Activated B cell treated with CpG ODN at 0.5 μM for 24 hours (primary cell): ENCODE results near the gene PCDHA7. TPM values are rescaled to one million over a fixed set of nuclear protein-coding genes. Genes with fewer than 3 reads are reported as not detected.
"Not testable (repeated sequence)": the region's sequence is repeated elsewhere in the genome, so short reads cannot be mapped to it uniquely, and the experiment has no call there.

Experiments
- ATAC-seq: fragments of 200-7000 bp; cut with Tn5 transposase; one replicate; pipeline ENCODE4 v1.10.0; 2021; ENCODE audit warnings: low read depth, mild to moderate bottlenecking, moderate library complexity
- CTCF ChIA-PET: fragments of 350-600 bp; sonication (Branson Sonifier 250); formaldehyde crosslinking; loops from one replicate; lab custom pipeline; 2021; ENCODE audit warnings: antibody characterized with exemption; lab: Charles Lee
- POLR2A ChIA-PET: fragments of 350-600 bp; sonication (Branson Sonifier 250); formaldehyde crosslinking; loops from one replicate; lab custom pipeline; 2021; ENCODE audit warnings: antibody characterized with exemption; lab: Charles Lee
- DNase-seq: peaks from one replicate; pipeline ENCODE4 v3.0.0; 2022
- H3K27ac Mint-ChIP-seq: one replicate; pipeline ENCODE4 v1.8.0; 2020; ENCODE audit warnings: mixed read lengths
- H3K27me3 Mint-ChIP-seq: one replicate; pipeline ENCODE4 v1.8.0; 2021; ENCODE audit warnings: mixed read lengths
- H3K36me3 Mint-ChIP-seq: one replicate; pipeline ENCODE4 v1.8.0; 2021; ENCODE audit warnings: low read depth, mixed read lengths
- H3K4me1 Mint-ChIP-seq: one replicate; pipeline ENCODE4 v1.8.0; 2021; ENCODE audit warnings: mixed read lengths
- H3K4me3 Mint-ChIP-seq: one replicate; pipeline ENCODE4 v1.8.0; 2020; ENCODE audit warnings: mild to moderate bottlenecking, mixed read lengths
- H3K9me3 Mint-ChIP-seq: one replicate; pipeline ENCODE4 v1.8.0; 2020; ENCODE audit warnings: mixed read lengths
- CTCF ChIP-seq: fragments of 200-600 bp; IDR thresholded peaks from one replicate; pipeline ENCODE4 v1.8.0; 2022; ENCODE audit warnings: antibody characterized with exemption, mild to moderate bottlenecking
- intact Hi-C: fragments of 100-400 bp; cut with micrococcal nuclease; formaldehyde crosslinking; loops from one replicate; pipeline ENCODE4 v1.15.1; 2024
- total RNA-seq: library from RNA; stranded (reverse); gene quantifications from 2 replicates; pipeline ENCODE4 v1.2.3, GENCODE V29; 2022

The PCDHA7 gene
- total RNA-seq, 1 donor from 2014 or later = not detected

GRCh38 chr5:140868721-140869554, 34.9 kb downstream of the PCDHA7 start, which contains the start of gene PCDHA11:
TSS of gene PCDHA11 (plus strand) at chr5:140868957. CDS start at chr5:140869104, 147 bp downstream.
- Mint-ChIP-seq H3K36me3 (no peaks in the 10 kb centered on the region), H3K4me3 (no peak within 1 kb of the TSS), H3K9me3 (peaks cover 3% of the 10 kb centered on the region), H3K4me1 (no peaks in the 10 kb centered on the region), H3K27ac (no peak within 1 kb of the TSS), H3K27me3 (peaks cover 5% of the 10 kb centered on the region)
- intact Hi-C loops = loop anchor here (10.0 kb wide), 1 partner anchor 236 kb away; the partner anchor contains the start of gene PCDHB3
- ChIA-PET POLR2A (no interaction called here), CTCF (no interaction called here)
- DNase-seq (no peak), ATAC-seq (no peak)
- no peak for TF ChIP-seq CTCF

GRCh38 chr5:140869555-140869886, 35.5 kb downstream of the PCDHA7 start:
- Mint-ChIP-seq H3K9me3 (peaks cover 4% of the 10 kb centered on the region), H3K4me3 (no peak overlapping the region), H3K27me3 (peaks cover 7% of the 10 kb centered on the region), H3K27ac (no peak overlapping the region), H3K36me3 (no peaks in the 10 kb centered on the region), H3K4me1 (no peaks in the 10 kb centered on the region)
- ATAC-seq (no peak), DNase-seq (no peak)
- TF ChIP-seq CTCF = no peak
- intact Hi-C loops = loop anchor here (10.0 kb wide), 1 partner anchor 235 kb away; the partner anchor contains the start of gene PCDHB3
- POLR2A ChIA-PET = no interaction called here
- CTCF ChIA-PET = no interaction called here

GRCh38 chr5:140870221-140871201, 36.4 kb downstream of the PCDHA7 start:
- H3K36me3 Mint-ChIP-seq = no peaks in the 10 kb centered on the region
- peaks cover 10% of the 10 kb centered on the region for H3K27me3 Mint-ChIP-seq
- DNase-seq (no peak), ATAC-seq (no peak)
- H3K27ac Mint-ChIP-seq = no peak overlapping the region
- ChIA-PET POLR2A (no interaction called here), CTCF (no interaction called here)
- peaks cover 4% of the 10 kb centered on the region for H3K9me3 Mint-ChIP-seq
- no peak overlapping the region for H3K4me3 Mint-ChIP-seq
- H3K4me1 Mint-ChIP-seq = no peaks in the 10 kb centered on the region
- intact Hi-C loops = no loop called here
- no peak for TF ChIP-seq CTCF

GRCh38 chr5:140875085-140876065, 41.3 kb downstream of the PCDHA7 start, which contains the start of gene PCDHA12:
TSS of gene PCDHA12 (plus strand) at chr5:140875308. CDS start at chr5:140875473, 165 bp downstream.
- intact Hi-C loops = no loop called here
- CTCF ChIA-PET = no interaction called here
- Mint-ChIP-seq H3K27ac (no peak within 1 kb of the TSS), H3K4me3 (no peak within 1 kb of the TSS), H3K4me1 (no peaks in the 10 kb centered on the region), H3K27me3 (peaks cover 19% of the 10 kb centered on the region), H3K9me3 (peaks cover 6% of the 10 kb centered on the region), H3K36me3 (no peaks in the 10 kb centered on the region)
- ATAC-seq (no peak), DNase-seq (no peak)
- POLR2A ChIA-PET = no interaction called here
- TF ChIP-seq CTCF = no peak

- peaks cover 22% of the 10 kb centered on the region for H3K27me3 Mint-ChIP-seq
- POLR2A ChIA-PET, H3K4me3 Mint-ChIP-seq, intact Hi-C loops, ATAC-seq, CTCF ChIA-PET, H3K27ac Mint-ChIP-seq, H3K4me1 Mint-ChIP-seq, DNase-seq, H3K36me3 Mint-ChIP-seq: not testable (repeated sequence)
- peaks cover 13% of the 10 kb centered on the region for H3K9me3 Mint-ChIP-seq
Observed at GRCh38 chr5:140876541-140877261, 42.6 kb downstream of the PCDHA7 start.
